GM21825 (cell line): Measurements from ENCODE around the gene TARS1.
"Not testable (repeated sequence)": the region's sequence is repeated elsewhere in the genome, so short reads cannot be mapped to it uniquely, and the experiment has no call there.

Experiments
- ATAC-seq: cut with Tn5 transposase; IDR thresholded peaks from one replicate; pipeline ENCODE4 v1.9.1; 2021; ENCODE audit warnings: mild to moderate bottlenecking, moderate library complexity; ENCODE audit not compliant: unreplicated experiment

The TARS1 gene

DNA sequence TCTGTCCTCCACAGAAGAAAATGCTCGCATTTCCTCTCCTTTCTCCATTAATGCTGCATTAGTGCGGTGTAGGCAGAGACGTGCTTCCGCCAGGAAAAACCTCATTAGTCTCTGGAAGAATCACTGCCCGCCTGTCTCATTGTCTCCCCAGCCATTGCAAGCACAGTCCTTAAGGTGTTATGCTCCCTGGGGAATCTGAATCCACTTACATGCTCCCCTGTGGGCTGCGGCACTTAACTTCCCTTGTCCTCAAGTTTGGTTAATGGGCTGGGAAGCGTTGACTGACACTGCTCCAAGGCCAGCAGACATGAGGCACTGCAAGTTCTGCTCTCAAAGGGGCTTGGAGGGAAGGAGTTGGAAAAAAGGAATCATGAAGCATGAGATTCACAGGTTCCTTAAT lies 41.6 kb downstream of the TARS1 start:
- ATAC-seq = no peak

DNA sequence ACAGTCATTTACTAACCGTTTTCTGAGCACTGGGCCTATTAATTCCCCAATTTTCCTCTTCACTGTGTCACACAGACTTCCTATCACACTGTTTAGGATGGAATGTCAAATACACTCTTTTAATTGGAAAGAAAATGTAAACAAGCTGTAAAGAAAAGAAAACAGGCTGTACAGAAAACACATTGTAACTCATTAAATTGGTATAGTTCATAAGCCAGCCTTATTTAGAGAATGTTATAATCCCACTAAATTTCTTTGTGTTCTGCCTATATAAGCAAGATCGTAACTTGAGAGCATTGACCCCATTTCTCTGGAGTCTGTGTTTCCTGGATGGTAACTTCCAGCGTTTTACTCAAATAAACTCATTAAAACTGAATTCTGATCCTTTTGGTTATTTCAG lies 46.5 kb downstream of the TARS1 start:
- no peak for ATAC-seq

DNA sequence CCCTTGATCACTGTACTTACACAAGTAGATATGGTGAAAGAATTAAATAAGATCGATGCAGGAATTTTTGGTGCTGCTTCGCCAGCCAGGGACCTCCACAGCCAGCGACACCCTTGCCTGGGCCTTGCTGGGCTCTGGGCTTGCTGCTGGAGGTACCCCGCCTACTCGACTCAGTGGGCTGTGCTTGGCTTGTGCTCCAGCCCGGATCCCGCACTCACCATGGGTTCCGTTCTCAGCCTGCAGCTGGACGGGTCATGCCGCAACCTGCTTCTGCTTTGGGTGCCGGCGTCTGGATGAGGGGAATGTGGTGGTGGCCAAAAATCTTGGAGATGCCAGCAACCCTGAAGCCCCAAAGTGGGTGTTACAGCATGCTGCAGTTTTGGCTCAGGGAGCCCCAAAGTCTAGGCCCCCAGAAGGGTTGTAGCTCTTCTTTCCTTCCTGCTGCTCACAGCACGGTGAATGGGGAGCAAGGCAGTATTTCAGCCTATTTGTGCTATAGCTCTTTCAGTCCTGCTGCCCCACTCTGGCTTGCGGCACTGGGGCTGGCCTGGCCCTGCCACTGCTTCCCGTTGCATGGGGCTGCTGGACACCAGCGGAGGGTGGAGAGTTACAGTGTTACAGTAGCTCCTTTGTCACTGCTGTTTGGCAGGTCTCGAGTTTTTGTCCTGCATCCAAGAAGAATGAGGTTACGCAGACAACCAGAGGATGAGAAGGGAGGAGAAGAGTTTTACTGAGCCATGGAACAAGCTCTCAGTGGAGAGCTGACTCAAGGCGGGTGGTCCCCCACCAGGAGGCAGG lies 48.0 kb downstream of the TARS1 start:
- ATAC-seq = no peak

DNA sequence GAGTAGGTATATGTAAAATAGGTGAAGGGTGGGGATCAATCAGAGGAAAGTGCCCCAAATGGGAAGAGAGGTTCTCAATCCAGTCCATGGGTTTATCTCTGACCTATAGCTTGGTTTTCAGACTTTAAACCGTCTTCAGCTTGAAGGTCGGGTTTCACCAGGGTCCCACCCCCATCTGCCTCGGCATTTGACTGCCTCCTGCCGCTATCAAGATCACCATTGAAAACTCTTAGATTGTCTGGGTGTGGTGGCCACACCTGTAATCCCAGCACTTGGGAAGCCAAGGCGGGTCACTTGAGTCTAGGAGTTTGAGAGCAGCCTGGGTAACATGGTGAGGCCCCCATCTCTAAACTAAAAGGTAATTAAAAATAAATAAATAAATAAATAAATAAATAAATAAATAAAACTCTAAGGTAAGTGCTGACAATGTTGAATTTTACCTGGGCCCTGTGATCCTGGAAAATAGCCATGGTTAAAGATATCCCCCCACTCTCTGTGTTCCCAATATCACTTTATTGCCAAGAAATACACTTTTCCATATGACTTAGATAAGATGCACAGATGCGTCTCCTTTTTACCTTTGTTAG lies 48.8 kb downstream of the TARS1 start:
- ATAC-seq = no peak

DNA sequence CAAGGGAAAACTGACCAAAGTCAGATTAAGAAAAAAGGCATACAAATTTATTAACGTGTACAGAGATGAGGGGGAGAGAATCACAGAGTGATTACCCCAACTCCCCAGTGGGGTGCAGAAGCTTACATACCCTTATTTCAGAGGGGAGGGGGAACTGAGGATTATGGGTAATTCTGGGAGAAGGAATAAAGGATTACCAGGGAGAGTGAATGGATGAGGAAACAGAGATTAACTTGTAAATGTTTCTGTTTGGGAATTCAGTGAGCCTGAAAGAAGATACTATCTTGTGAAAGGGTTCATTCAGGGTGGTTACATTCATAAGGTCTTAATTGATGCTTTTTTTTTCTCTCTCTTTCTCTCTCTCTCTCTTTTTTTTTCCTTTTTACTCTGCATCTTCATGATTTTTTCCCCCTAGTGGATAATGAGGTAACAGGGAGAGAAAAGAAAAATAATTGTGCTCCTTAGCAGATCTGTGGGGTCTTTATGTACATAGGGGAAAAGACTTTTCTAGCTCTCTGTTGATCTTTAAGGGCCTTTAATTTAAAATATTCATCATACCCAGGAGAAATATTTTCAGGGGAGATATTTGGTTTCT lies 49.4 kb downstream of the TARS1 start:
- no peak for ATAC-seq

DNA sequence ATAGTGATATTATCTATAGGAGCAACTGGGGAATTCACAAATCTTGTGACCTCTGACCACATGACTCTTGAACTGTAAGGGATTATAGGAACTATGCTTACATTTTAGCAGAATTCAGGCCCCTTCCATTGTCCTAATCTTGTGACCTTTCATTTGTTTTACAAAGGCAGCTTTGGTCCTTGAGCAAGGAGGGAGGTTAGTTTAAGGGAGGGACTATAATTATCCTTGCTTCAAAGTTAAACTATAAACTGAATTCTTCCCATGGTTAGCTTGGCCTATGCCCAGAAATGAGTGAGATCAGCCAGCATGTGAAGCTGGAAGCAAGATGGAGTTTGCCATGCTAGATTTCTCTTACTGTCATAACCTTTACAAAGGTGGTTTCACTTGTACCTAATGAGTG lies 51.2 kb downstream of the TARS1 start:
- no peak for ATAC-seq

DNA sequence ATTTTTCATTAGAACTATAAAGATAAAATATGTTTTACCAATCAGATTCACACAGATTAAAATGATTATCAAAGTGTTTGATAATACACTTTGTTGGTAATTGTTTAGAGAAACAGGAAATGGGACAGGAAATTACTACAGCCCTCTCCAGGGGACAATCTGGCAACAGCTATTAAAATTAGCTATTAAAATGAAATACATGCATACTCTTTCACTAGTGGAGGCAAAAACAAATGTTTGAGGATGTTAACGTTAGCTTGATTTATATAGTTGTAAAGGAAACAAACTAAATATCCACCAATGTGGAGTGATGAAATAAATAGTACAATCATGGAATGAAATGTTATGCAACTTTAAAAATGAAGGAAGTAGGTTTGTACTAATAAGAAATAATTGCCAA lies 53.7 kb downstream of the TARS1 start:
- no peak for ATAC-seq

DNA sequence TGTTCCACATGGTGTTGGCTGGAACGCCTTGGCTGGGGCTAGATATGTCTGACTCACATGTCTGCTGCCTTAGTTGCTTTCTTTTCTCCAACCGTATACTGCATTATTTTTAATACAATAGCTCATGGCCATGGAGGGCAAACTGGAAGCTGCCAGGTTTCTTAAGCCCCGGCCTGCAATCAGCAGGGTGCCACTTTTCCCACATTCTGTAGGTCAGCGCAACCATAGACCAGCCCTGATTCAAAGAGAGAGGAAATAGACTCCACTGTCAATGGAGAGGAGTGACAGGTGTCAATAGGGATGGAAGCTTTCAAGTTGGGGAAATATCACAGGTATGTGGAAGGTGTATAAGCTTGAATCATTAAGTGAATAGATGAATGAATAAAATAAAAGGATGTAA lies 60.5 kb downstream of the TARS1 start:
- no peak for ATAC-seq

DNA sequence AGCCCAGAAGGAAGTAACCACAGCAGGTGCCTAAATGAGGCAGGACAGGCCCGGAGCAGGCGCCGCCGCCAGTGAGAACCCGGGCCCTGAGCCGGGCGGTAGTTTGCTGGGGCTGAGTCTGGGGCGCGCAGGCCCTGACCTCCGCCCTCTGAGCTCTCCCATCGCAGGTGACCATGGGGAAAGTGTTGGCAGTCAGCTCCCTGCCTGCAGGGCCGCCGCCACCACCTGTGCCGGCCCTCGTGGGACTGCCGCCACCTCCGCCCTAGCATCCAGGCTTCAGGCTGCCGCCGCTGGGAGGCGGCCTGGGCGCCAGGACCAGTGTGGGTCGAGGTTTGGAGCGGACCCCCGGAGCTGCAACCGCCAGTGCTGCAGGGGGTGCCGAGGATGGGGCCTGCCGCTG lies 61.1 kb downstream of the TARS1 start:
- ATAC-seq = no peak

DNA sequence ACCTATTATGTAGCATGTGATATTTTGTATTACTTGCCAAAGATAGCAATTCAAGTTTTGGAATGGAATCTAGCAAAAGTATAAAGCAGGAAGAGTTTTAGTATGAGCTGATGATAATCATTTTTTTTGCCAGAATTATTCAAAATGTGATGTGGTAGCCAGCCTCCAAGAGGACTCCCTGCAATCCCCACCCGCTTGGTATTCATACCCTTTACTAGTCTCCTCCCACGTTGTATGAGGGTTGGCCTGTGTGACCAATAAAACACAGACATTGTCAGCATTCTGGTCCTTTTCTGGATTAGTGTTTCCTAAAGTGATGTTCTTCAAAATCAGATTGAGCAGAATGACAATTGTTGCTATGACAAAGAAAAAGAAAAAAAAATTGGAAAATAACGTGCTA lies 63.8 kb downstream of the TARS1 start:
- no peak for ATAC-seq

DNA sequence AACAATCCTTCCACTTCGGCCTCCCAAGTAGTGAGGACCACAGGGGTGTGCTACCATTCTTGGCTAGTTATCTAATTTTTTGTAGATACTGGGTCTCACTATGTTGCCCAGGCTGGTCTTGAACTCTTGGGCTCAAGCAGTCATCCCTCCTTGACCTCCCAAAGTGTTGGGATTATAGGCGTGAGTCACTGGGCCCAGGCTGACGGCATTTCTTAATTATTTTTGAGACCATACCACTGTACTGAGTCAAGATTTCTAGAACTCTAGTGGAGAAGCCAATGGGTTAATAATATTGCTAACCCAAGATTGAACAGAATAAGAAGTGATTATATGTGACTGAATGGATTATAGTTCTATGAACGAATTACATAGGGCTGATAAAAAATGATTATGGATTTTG lies 66.7 kb downstream of the TARS1 start:
- ATAC-seq = no peak

DNA sequence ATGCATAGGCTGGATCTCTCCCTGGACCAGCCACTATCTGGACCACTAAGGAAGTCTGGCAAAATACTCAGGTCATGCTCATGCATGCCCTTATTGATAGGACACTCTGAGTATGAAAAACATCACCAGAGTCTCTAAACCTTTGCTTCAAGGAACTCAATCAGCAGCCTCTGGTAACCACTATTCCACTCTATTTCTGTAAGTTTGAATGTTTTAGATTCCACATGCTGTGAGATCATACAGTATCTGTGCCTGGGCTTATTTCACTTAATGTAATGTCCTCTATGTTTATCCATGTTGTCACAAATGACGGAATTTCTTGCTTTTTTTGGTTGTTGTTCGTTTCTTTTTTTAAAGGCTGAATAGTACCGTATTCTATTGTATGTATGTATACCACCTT lies 68.3 kb downstream of the TARS1 start:
- ATAC-seq = no peak

DNA sequence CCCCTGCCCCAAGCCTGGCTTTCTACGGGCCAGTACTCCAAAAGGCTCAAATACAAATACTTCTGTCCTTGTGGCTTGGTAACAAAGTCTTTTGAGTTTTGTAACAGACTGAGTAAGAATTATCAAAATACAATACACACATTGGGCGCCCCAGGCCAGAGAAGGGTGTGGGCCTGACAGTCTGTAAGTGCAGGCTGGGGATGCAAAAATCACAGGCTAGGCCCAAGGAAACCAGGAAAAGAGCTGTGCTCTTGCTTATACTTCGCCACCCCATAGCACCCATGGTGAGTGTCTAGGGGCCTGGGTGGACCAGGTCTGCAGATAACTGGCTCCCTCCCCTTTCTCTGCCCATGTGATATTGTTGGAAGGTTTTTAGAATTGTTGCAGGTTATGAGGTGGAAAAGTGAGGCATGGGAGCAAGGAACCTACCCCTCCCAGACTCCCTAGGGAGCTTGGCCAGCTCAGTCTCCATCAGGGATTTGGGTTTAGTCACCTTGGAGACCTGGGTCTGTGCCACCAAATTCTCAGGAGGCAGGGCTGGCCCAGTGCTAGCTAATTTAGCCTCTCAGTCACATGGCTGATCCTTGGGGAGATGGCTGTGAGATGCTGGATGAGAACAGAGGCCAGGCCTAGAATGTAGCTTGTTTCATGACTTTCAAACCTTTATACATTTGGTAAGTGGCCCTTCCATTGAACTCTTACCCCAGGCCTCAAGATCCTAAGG lies 72.9 kb downstream of the TARS1 start:
- no peak for ATAC-seq

DNA sequence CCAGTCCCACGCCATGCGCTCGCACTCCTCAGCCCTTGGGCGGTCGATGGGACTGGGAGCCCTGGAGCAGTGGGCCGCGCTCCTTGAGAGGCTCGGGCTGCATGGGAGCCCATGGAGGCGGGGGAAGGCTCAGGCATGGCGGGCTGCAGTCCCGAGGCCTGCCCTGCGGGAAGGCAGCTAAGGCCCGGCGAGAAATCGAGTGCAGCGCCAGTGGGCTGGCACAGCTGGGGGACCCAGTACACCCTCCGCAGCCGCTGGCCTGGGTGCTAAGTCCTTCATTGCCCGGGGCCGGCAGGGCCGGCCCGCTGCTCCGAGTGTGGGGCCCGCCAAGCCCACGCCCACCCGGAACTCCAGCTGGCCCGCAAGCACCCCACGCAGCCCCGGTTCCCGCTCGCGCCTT lies 74.6 kb downstream of the TARS1 start:
- not testable (repeated sequence) for ATAC-seq

DNA sequence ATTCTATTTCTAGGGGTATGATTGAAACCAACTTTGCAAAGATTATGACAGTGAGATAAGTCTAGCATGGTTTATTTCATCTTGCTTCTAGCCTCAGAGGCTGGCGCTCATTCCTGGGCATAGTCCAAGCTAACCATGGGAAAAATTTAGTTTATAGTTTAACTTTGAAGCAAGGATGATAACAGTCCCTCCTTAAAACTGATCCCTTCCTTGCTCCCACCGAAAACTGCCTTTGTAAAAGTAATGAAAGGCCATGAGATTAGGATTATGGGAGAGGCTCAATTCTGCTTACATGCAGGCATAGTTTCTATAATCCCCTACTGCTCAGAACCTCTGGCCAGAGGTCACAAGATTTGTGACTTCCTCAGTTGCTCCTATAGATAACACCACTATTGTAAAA lies 75.7 kb downstream of the TARS1 start:
- no peak for ATAC-seq
